Activated T-cell treated with anti-CD3 and anti-CD28 coated beads, Interleukin-2, amount 50 U/mL, for 24 hours (primary cell): Measurements from ENCODE around the gene CEMP1.
A peak's percentile ranks its signal among the peaks of the same experiment; 100 is the strongest.

Experiments
- DNase-seq: peaks from one replicate; pipeline ENCODE4 v3.0.0-alpha.2; 2020
- H3K27ac Mint-ChIP-seq: 2 replicates; pipeline ENCODE4 v1.8.0; 2020; ENCODE audit warnings: mild to moderate bottlenecking, mixed read lengths
- H3K27me3 Mint-ChIP-seq: 2 replicates; pipeline ENCODE4 v1.8.0; 2020; ENCODE audit warnings: mixed read lengths
- H3K36me3 Mint-ChIP-seq: 2 replicates; pipeline ENCODE4 v1.8.0; 2020; ENCODE audit warnings: low read depth, mixed read lengths
- H3K4me1 Mint-ChIP-seq: 2 replicates; pipeline ENCODE4 v1.8.0; 2020; ENCODE audit warnings: low read depth, mixed read lengths
- H3K4me3 Mint-ChIP-seq: 2 replicates; pipeline ENCODE4 v1.8.0; 2020; ENCODE audit warnings: mild to moderate bottlenecking, moderate library complexity, mixed read lengths
- H3K9me3 Mint-ChIP-seq: 2 replicates; pipeline ENCODE4 v1.8.0; 2020; ENCODE audit warnings: mixed read lengths

Gene CEMP1

DNA sequence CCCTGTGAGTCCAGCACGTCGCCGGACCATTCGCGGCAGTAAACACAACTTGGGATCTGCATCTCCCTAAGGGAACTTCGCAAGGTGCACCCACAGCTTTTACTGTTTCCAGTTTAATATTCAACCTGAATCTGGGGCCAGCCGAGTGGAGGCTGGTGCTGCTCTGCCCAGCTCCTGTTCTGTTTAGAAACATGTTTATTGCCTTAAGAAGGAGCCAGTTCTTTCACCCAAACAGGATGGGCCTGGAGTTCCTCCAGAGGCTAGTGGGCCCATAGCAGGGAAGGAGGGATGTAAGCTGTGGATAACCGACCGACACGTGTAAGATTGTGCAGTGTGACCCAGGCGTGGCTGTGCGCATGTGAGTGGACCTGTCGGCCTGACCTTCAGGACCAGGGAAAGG is 38.9 kb downstream of the CEMP1 start:
- H3K36me3 Mint-ChIP-seq, result peaks cover 20% of the 10 kb centered on the region
- no peak for DNase-seq
- peaks cover 8% of the 10 kb centered on the region for H3K4me1 Mint-ChIP-seq

GRCh38 chr16:2490190-2491105 is 40.8 kb downstream of the CEMP1 start:
- Mint-ChIP-seq H3K9me3 (no peaks in the 10 kb centered on the region), H3K36me3 (peaks cover 5% of the 10 kb centered on the region), H3K4me3 (no peak overlapping the region), H3K27ac (no peak overlapping the region), H3K4me1 (peaks cover 21% of the 10 kb centered on the region), H3K27me3 (no peaks in the 10 kb centered on the region)
- DNase-seq, result no peak

More for the DNA sequence above, 38.9 kb downstream of the CEMP1 start:
- no peaks in the 10 kb centered on the region for H3K27me3 Mint-ChIP-seq
- no peak overlapping the region for H3K4me3 Mint-ChIP-seq
- no peak overlapping the region for H3K27ac Mint-ChIP-seq
- no peaks in the 10 kb centered on the region for H3K9me3 Mint-ChIP-seq

DNA sequence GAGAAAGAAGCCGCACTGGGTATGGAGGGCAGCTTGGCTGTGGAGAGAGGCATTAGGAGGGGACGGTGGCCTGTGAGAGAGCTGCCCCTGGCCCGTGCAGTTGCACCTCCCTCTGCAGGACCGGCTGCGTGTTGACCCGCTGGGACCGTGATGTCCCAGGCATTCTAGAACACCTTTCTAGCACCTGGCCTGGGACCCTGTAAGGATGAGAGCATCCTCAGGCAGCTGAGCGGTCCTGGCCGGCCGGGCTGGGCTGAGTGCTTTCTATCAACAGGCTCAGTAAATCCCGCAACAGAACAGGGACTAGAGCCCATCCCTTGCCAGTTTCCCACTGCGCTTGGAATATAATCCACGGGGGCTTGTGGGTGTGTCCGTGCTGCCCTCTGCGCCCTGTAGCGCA is 41.6 kb downstream of the CEMP1 start:
- Mint-ChIP-seq H3K36me3 (peaks cover 5% of the 10 kb centered on the region), H3K27ac (no peak overlapping the region), H3K27me3 (no peaks in the 10 kb centered on the region), H3K9me3 (no peaks in the 10 kb centered on the region), H3K4me3 (no peak overlapping the region), H3K4me1 (peaks cover 21% of the 10 kb centered on the region)
- no peak for DNase-seq

GRCh38 chr16:2487903-2488531 is 43.2 kb downstream of the CEMP1 start:
- DNase-seq, result no peak
- Mint-ChIP-seq H3K9me3 (no peaks in the 10 kb centered on the region), H3K4me1 (peaks cover 21% of the 10 kb centered on the region), H3K27me3 (no peaks in the 10 kb centered on the region), H3K27ac (no peak overlapping the region), H3K36me3 (peaks cover 5% of the 10 kb centered on the region), H3K4me3 (no peak overlapping the region)

DNA sequence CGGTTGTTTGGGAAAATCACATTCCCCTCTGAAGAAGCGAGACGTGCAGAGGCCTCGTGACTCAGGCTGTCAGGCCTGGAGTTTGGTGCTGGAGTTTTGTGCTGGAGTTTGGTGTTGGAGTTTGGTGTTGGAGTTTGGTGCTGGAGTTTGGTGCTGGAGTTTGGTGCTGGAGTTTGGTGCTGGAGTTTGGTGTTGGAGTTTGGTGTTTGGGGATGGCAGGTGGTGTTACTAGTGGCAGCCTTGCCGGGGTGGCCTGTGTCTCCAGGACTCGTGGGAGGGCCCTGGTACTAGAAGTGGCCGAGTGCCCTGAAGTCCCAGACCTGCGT is 43.7 kb downstream of the CEMP1 start:
- Mint-ChIP-seq H3K27ac (peak overlapping the region; percentile 81), H3K4me3 (peak overlapping the region; percentile 44), H3K27me3 (no peaks in the 10 kb centered on the region), H3K9me3 (no peaks in the 10 kb centered on the region), H3K4me1 (peaks cover 21% of the 10 kb centered on the region), H3K36me3 (peaks cover 5% of the 10 kb centered on the region)
- DNase-seq, result no peak

- Mint-ChIP-seq H3K4me3 (peak overlapping the region; percentile 44), H3K9me3 (no peaks in the 10 kb centered on the region), H3K36me3 (peaks cover 5% of the 10 kb centered on the region), H3K27ac (peak overlapping the region; percentile 81), H3K27me3 (no peaks in the 10 kb centered on the region), H3K4me1 (peaks cover 21% of the 10 kb centered on the region)
- DNase-seq, result peak; percentile 76
These were observed 44.3 kb downstream of the CEMP1 start for GRCh38 chr16:2486645-2487516.

DNA sequence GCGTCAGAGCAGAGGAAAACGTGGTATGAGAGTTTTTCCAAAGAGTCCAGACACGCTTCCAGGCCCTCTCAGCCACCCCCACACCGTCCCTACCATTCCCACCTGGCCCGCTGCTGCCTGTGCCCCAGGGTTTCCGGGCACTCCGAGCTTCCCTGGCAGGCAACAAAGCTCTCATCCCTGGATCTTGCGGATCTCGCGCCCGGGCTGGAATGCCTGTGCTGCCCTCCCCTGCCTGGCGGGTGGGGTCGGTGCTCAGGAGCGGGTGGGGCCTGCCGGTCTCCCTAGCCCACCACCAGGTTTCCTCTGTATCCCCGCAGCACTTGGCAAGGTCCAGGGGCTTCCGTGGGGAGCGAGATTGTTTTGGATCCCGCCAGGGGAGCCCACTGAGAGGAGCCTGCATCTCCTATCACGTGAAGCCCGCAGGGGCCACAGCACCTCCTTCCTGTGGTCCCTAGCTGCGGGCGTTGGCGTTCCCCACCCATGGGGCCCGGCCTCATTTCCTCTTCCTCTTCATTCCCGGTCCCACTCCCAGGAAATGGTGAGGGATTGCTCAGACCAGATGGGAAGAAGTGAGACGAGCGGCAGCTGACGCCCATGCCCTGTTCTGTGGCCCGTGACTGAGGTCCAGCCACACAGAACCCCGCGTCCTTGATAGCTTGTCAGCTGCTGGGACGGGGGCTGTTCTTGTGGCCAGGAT is 45.2 kb downstream of the CEMP1 start:
- no peak overlapping the region for H3K4me3 Mint-ChIP-seq
- no peaks in the 10 kb centered on the region for H3K9me3 Mint-ChIP-seq
- no peaks in the 10 kb centered on the region for H3K27me3 Mint-ChIP-seq
- DNase-seq, result no peak
- peaks cover 21% of the 10 kb centered on the region for H3K4me1 Mint-ChIP-seq
- H3K36me3 Mint-ChIP-seq, result peaks cover 5% of the 10 kb centered on the region
- H3K27ac Mint-ChIP-seq, result no peak overlapping the region

GRCh38 chr16:2484898-2485508 is 46.2 kb downstream of the CEMP1 start:
- Mint-ChIP-seq H3K36me3 (peaks cover 3% of the 10 kb centered on the region), H3K9me3 (no peaks in the 10 kb centered on the region), H3K4me1 (peaks cover 21% of the 10 kb centered on the region), H3K27ac (no peak overlapping the region), H3K4me3 (no peak overlapping the region), H3K27me3 (no peaks in the 10 kb centered on the region)
- no peak for DNase-seq

GRCh38 chr16:2483939-2484897 is 47.0 kb downstream of the CEMP1 start:
- Mint-ChIP-seq H3K27ac (peak overlapping the region; percentile 9), H3K27me3 (no peaks in the 10 kb centered on the region), H3K9me3 (no peaks in the 10 kb centered on the region), H3K36me3 (peaks cover 2% of the 10 kb centered on the region), H3K4me3 (no peak overlapping the region), H3K4me1 (peaks cover 21% of the 10 kb centered on the region)
- no peak for DNase-seq

DNA sequence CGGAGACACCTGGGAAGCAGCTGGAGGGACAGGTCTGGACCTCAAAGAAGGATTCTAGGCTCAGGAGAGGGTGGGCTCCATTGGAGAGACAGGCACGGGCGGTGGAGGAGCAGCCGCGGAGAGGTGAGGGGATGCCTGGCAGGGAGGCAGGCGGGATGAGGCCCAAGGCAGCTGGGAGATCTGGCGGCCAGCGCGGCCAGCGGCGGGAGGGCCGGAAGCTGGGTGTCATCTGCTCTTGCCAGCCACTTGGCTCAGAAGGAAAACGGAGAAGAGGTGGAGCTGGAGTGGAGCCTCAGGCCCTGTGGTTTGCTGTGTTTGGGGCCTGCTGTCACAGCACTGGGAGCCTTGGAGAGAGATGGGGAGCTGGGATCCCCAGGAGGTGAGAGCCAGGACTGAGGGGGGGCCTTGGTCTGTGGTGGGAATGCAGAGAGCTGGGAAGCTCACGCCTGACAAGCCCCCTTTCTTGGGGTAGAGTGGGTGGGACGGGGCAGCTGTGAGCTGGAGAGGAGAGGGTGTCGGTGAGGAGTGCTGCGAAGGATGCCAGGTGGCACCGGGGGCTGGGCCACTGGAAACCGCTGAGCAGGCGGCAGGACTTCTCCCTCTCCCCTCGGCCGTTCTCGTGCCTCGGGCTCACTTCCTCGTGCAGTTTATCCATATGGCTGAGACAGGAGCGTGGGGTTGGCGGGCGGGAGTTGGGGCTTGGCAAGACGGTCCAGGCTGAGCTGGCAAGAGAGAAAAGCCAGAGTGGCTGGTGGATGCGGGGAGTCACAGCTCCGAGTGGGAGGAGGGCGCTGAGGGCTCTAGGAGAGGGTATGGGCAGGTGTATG is 48.3 kb downstream of the CEMP1 start:
- no peaks in the 10 kb centered on the region for H3K27me3 Mint-ChIP-seq
- no peak overlapping the region for H3K27ac Mint-ChIP-seq
- H3K36me3 Mint-ChIP-seq, result peaks cover 2% of the 10 kb centered on the region
- no peak for DNase-seq
- H3K9me3 Mint-ChIP-seq, result no peaks in the 10 kb centered on the region
- H3K4me3 Mint-ChIP-seq, result no peak overlapping the region
- peaks cover 17% of the 10 kb centered on the region for H3K4me1 Mint-ChIP-seq

DNA sequence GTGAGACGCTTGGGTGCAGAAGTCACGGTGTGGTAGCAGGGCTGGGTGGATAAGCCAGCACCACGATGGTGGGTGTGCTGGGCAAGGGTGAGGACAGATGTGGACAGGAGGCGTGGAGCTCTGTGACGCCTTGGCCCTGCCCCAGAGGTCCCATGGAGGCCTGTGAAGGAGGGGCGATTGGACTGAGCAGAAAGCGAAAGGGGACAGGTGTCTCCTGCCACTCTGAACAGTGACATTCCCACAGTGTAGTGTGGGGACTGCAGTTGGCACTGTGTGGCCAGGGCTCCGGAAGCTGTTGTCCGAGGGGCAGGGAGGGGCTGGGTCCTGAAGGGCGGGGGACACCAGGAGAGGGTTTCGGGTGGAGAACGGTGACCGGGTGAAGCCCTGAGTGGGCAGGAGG is 49.0 kb downstream of the CEMP1 start:
- no peak overlapping the region for H3K27ac Mint-ChIP-seq
- no peak for DNase-seq
- H3K36me3 Mint-ChIP-seq, result peaks cover 2% of the 10 kb centered on the region
- no peaks in the 10 kb centered on the region for H3K27me3 Mint-ChIP-seq
- no peak overlapping the region for H3K4me3 Mint-ChIP-seq
- H3K9me3 Mint-ChIP-seq, result no peaks in the 10 kb centered on the region
- peaks cover 12% of the 10 kb centered on the region for H3K4me1 Mint-ChIP-seq

GRCh38 chr16:2481676-2482075 is 49.5 kb downstream of the CEMP1 start:
- Mint-ChIP-seq H3K36me3 (peaks cover 2% of the 10 kb centered on the region), H3K9me3 (no peaks in the 10 kb centered on the region), H3K4me1 (peaks cover 11% of the 10 kb centered on the region), H3K27me3 (no peaks in the 10 kb centered on the region), H3K4me3 (no peak overlapping the region), H3K27ac (no peak overlapping the region)
- no peak for DNase-seq
